Mucosa of gallbladder (tissue), 1 donor: ENCODE results near the gene OR12D2. TPM values are rescaled to one million over a fixed set of nuclear protein-coding genes. Genes with fewer than 3 reads are reported as not detected.

Experiments
- total RNA-seq: library from RNA; stranded (reverse); gene quantifications from one replicate; pipeline ENCODE4 v1.2.1, GENCODE V29; 2021
- donor health status: DM: no; HTN: no; CAD: no.

The OR12D2 gene
- total RNA-seq, 1 donor from 2014 or later, result not detected

Other genes starting within 250 kb of the OR12D2 start
- gene OR2J2, start 224.7 kb upstream of the OR12D2 start, total RNA-seq, result not detected
- 0.20 TPM for gene OR14J1, start 93.9 kb upstream of the OR12D2 start, total RNA-seq
- gene OR5V1, start 26.8 kb upstream of the OR12D2 start, total RNA-seq, result not detected
- not detected for gene OR12D3, start 20.3 kb upstream of the OR12D2 start, total RNA-seq
- gene OR12D1, start 19.3 kb downstream of the OR12D2 start, total RNA-seq, result not detected
- gene OR10C1, start 43.7 kb downstream of the OR12D2 start, total RNA-seq, result not detected
- gene OR11A1, start 61.4 kb downstream of the OR12D2 start, total RNA-seq, result not detected
- not detected for gene OR2H1, start 61.5 kb downstream of the OR12D2 start, total RNA-seq
- gene MAS1L, start 92.3 kb downstream of the OR12D2 start, total RNA-seq, result 0.26 TPM
- gene UBD, start 164.1 kb downstream of the OR12D2 start, total RNA-seq, result not detected
- not detected for gene OR2H2, start 189.5 kb downstream of the OR12D2 start, total RNA-seq
- 52.4 TPM for gene GABBR1, start 237.6 kb downstream of the OR12D2 start, total RNA-seq